Measurements from ENCODE around the gene YPEL4.

The YPEL4 gene

GRCh38 chr11:57597916-57598830 is 51.5 kb downstream of the YPEL4 start:
- no peak overlapping the region for H3K27ac ChIP-seq
- TF ChIP-seq ZFX (IDR thresholded peaks at IDR 0.05; ENCODE audit: borderline replicate concordance) (no peak), CTCF (IDR thresholded peaks at IDR 0.05) (no peak)

GRCh38 chr11:57597461-57597915 is 52.2 kb downstream of the YPEL4 start, which contains the start of gene SERPING1:
SERPING1 (plus strand) TSS chr11:57597685; CDS start chr11:57598271, 586 bp downstream.
- TF ChIP-seq ZFX (IDR thresholded peaks at IDR 0.05; ENCODE audit: borderline replicate concordance): no peak
- no peak for TF ChIP-seq CTCF (IDR thresholded peaks at IDR 0.05)
- no peak within 1 kb of the TSS for H3K27ac ChIP-seq

- no peak overlapping the region for H3K27ac ChIP-seq
- TF ChIP-seq ZFX (IDR thresholded peaks at IDR 0.05; ENCODE audit: borderline replicate concordance): no peak
- no peak for TF ChIP-seq CTCF (IDR thresholded peaks at IDR 0.05)
Observed at GRCh38 chr11:57596266-57596885, 53.3 kb downstream of the YPEL4 start.

Data from 22Rv1 (cell line).